Measurements from ENCODE around the gene CASP4. TPM values are rescaled to one million over a fixed set of nuclear protein-coding genes. Genes with fewer than 3 reads are reported as not detected.

CASP4 gene
- total and polyA plus RNA-seq, 2 experiments from 2014 or later = 0.35 TPM; not detected in 1

DNA sequence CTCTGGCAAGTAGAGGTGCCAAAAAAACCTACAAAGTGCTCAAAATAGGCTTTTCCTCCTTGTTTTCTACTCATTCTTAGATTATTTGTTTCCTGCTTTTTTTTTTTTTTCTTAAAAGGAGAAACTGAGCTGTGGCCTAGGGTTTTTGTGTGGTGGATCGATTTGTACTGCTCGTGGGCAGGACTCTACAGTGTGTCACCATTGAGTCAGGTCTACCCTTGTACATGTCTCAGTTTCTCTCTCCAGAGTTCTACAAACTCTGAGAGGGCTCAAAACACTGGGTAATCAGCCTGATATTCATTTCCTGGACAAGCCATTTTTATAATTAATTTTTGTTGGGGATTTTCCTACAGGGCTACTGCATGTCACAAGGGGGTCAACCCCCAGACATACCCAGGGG lies 5.2 kb upstream of the CASP4 start:
- no peak for ATAC-seq
- no peak for DNase-seq (ENCODE audit: low spot score)
- H4K20me1 ChIP-seq (replicated peaks; ENCODE audit: insufficient read depth) = no peaks in the 10 kb centered on the region
- H3K9me2 ChIP-seq (ENCODE audit: insufficient read depth) = peaks cover 11% of the 10 kb centered on the region; the same call in 1 of the 2 replicates
- H3K27me3 Mint-ChIP-seq (ENCODE audit: insufficient read depth, low read depth, poor library complexity) = peaks cover 3% of the 10 kb centered on the region
- no peaks in the 10 kb centered on the region for H3F3A ChIP-seq (replicated peaks; ENCODE audit: low read depth)
- H3K36me3 ChIP-seq (ENCODE audit: insufficient read depth) = peaks cover 10% of the 10 kb centered on the region; the same call in 1 of the 2 replicates
- no peak overlapping the region for H3K27ac ChIP-seq (ENCODE audit: low read depth)
- H3K4me1 ChIP-seq (ENCODE audit: insufficient read depth) = 0 out of 2 replicates have a peak, but pooled peaks cover 4% of the 10 kb centered on the region
- TF ChIP-seq JUNB (IDR thresholded peaks at IDR 0.05; ENCODE audit: unreplicated experiment) (no peak), POLR2AphosphoS5 (IDR thresholded peaks at IDR 0.05; ENCODE audit: low read depth) (no peak), ZNF114 (CRISPR knock-in tag; IDR thresholded peaks at IDR 0.05) (no peak), NANOG (IDR thresholded peaks at IDR 0.05; ENCODE audit: borderline replicate concordance) (no peak), EZH2 (IDR thresholded peaks at IDR 0.05; ENCODE audit: low read depth, unreplicated experiment) (no peak), CREB1 (CRISPR knock-in tag; IDR thresholded peaks at IDR 0.05; ENCODE audit: low read depth) (no peak), ZNF331 (CRISPR knock-in tag; IDR thresholded peaks at IDR 0.05; ENCODE audit: low read depth) (no peak), STAT1 (IDR thresholded peaks at IDR 0.05; ENCODE audit: unreplicated experiment) (no peak), EZH2phosphoT487 (IDR thresholded peaks at IDR 0.05; ENCODE audit: unreplicated experiment) (no peak)
- TF ChIP-seq, protein P1, sequence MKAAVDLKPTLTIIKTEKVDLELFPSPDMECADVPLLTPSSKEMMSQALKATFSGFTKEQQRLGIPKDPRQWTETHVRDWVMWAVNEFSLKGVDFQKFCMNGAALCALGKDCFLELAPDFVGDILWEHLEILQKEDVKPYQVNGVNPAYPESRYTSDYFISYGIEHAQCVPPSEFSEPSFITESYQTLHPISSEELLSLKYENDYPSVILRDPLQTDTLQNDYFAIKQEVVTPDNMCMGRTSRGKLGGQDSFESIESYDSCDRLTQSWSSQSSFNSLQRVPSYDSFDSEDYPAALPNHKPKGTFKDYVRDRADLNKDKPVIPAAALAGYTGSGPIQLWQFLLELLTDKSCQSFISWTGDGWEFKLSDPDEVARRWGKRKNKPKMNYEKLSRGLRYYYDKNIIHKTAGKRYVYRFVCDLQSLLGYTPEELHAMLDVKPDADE (IDR thresholded peaks at IDR 0.05) = no peak
- TF ChIP-seq, protein P2, sequence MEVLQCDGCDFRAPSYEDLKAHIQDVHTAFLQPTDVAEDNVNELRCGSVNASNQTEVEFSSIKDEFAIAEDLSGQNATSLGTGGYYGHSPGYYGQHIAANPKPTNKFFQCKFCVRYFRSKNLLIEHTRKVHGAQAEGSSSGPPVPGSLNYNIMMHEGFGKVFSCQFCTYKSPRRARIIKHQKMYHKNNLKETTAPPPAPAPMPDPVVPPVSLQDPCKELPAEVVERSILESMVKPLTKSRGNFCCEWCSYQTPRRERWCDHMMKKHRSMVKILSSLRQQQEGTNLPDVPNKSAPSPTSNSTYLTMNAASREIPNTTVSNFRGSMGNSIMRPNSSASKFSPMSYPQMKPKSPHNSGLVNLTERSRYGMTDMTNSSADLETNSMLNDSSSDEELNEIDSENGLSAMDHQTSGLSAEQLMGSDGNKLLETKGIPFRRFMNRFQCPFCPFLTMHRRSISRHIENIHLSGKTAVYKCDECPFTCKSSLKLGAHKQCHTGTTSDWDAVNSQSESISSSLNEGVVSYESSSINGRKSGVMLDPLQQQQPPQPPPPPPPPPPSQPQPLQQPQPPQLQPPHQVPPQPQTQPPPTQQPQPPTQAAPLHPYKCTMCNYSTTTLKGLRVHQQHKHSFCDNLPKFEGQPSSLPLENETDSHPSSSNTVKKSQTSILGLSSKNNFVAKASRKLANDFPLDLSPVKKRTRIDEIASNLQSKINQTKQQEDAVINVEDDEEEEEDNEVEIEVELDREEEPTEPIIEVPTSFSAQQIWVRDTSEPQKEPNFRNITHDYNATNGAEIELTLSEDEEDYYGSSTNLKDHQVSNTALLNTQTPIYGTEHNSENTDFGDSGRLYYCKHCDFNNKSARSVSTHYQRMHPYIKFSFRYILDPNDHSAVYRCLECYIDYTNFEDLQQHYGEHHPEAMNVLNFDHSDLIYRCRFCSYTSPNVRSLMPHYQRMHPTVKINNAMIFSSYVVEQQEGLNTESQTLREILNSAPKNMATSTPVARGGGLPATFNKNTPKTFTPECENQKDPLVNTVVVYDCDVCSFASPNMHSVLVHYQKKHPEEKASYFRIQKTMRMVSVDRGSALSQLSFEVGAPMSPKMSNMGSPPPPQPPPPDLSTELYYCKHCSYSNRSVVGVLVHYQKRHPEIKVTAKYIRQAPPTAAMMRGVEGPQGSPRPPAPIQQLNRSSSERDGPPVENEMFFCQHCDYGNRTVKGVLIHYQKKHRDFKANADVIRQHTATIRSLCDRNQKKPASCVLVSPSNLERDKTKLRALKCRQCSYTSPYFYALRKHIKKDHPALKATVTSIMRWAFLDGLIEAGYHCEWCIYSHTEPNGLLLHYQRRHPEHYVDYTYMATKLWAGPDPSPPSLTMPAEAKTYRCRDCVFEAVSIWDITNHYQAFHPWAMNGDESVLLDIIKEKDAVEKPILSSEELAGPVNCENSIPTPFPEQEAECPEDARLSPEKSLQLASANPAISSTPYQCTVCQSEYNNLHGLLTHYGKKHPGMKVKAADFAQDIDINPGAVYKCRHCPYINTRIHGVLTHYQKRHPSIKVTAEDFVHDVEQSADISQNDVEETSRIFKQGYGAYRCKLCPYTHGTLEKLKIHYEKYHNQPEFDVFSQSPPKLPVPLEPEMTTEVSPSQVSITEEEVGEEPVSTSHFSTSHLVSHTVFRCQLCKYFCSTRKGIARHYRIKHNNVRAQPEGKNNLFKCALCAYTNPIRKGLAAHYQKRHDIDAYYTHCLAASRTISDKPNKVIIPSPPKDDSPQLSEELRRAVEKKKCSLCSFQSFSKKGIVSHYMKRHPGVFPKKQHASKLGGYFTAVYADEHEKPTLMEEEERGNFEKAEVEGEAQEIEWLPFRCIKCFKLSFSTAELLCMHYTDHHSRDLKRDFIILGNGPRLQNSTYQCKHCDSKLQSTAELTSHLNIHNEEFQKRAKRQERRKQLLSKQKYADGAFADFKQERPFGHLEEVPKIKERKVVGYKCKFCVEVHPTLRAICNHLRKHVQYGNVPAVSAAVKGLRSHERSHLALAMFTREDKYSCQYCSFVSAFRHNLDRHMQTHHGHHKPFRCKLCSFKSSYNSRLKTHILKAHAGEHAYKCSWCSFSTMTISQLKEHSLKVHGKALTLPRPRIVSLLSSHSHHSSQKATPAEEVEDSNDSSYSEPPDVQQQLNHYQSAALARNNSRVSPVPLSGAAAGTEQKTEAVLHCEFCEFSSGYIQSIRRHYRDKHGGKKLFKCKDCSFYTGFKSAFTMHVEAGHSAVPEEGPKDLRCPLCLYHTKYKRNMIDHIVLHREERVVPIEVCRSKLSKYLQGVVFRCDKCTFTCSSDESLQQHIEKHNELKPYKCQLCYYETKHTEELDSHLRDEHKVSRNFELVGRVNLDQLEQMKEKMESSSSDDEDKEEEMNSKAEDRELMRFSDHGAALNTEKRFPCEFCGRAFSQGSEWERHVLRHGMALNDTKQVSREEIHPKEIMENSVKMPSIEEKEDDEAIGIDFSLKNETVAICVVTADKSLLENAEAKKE (CRISPR knock-in tag; IDR thresholded peaks at IDR 0.05) = no peak
- TF ChIP-seq, protein P3, sequence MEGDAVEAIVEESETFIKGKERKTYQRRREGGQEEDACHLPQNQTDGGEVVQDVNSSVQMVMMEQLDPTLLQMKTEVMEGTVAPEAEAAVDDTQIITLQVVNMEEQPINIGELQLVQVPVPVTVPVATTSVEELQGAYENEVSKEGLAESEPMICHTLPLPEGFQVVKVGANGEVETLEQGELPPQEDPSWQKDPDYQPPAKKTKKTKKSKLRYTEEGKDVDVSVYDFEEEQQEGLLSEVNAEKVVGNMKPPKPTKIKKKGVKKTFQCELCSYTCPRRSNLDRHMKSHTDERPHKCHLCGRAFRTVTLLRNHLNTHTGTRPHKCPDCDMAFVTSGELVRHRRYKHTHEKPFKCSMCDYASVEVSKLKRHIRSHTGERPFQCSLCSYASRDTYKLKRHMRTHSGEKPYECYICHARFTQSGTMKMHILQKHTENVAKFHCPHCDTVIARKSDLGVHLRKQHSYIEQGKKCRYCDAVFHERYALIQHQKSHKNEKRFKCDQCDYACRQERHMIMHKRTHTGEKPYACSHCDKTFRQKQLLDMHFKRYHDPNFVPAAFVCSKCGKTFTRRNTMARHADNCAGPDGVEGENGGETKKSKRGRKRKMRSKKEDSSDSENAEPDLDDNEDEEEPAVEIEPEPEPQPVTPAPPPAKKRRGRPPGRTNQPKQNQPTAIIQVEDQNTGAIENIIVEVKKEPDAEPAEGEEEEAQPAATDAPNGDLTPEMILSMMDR (conservative IDR thresholded peaks at IDR 0.05; ENCODE audit: low read depth in 2 of 2) = no peak
- TF ChIP-seq, protein P4, sequence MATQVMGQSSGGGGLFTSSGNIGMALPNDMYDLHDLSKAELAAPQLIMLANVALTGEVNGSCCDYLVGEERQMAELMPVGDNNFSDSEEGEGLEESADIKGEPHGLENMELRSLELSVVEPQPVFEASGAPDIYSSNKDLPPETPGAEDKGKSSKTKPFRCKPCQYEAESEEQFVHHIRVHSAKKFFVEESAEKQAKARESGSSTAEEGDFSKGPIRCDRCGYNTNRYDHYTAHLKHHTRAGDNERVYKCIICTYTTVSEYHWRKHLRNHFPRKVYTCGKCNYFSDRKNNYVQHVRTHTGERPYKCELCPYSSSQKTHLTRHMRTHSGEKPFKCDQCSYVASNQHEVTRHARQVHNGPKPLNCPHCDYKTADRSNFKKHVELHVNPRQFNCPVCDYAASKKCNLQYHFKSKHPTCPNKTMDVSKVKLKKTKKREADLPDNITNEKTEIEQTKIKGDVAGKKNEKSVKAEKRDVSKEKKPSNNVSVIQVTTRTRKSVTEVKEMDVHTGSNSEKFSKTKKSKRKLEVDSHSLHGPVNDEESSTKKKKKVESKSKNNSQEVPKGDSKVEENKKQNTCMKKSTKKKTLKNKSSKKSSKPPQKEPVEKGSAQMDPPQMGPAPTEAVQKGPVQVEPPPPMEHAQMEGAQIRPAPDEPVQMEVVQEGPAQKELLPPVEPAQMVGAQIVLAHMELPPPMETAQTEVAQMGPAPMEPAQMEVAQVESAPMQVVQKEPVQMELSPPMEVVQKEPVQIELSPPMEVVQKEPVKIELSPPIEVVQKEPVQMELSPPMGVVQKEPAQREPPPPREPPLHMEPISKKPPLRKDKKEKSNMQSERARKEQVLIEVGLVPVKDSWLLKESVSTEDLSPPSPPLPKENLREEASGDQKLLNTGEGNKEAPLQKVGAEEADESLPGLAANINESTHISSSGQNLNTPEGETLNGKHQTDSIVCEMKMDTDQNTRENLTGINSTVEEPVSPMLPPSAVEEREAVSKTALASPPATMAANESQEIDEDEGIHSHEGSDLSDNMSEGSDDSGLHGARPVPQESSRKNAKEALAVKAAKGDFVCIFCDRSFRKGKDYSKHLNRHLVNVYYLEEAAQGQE (IDR thresholded peaks at IDR 0.05; ENCODE audit: unreplicated experiment) = no peak
- no peak overlapping the region for H2AFZ ChIP-seq
- no peak overlapping the region for H3K4me3 Mint-ChIP-seq
- no peak overlapping the region for H3K27ac Mint-ChIP-seq
- H3K79me2 ChIP-seq (replicated peaks; ENCODE audit: insufficient read depth) = no peaks in the 10 kb centered on the region
- H3K36me3 Mint-ChIP-seq (ENCODE audit: low read depth) = peaks cover 40% of the 10 kb centered on the region; the same call in 2 of the 3 replicates
- H3K4me3 ChIP-seq = no peak overlapping the region
- H3K4me2 ChIP-seq = no peak overlapping the region
- no peaks in the 10 kb centered on the region for H3K27me3 ChIP-seq (ENCODE audit: insufficient read depth)
- H3K9me3 Mint-ChIP-seq = peaks cover 39% of the 10 kb centered on the region
- H3K4me1 Mint-ChIP-seq = peaks cover 6% of the 10 kb centered on the region; the same call in 2 of the 3 replicates

Data from GM23338 (cell line).